GM21576 (cell line): ENCODE results near the gene CTBP2.

ENCODE experiments used
- ATAC-seq: cut with Tn5 transposase; IDR thresholded peaks from one replicate; pipeline ENCODE4 v1.9.1; 2021; ENCODE audit warnings: mild to moderate bottlenecking, moderate library complexity; ENCODE audit not compliant: unreplicated experiment

The CTBP2 gene

DNA sequence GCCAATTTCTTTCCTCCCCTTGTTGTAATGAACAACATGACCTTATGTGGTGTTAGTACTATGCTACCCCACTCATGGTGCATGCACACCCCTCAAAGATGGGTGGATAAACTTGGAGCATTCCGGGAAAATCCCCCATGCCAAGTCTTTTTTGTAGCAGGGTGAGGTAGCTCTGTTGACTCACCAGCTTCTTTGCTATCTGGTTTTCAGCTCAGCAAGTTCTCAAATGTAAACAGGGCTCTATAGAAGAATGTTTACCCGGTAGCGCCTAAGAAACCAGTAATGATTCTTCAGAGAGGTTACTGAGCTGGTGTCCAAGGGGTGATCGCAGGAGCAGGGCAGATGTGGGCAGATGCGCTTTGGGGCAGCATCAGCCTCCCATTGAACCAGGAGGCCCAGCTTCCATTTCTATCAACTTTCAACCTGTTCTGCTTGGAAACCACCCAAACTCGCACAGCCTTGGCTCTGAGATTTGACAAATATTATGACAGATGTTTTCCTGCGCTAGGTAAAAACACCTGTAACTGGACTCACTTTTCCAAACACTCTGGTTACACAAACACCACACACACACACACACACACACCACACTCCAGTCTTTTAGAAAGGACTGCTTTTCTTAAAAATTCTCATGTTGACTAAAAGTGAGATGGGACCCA is 130.7 kb downstream of the CTBP2 start:
- ATAC-seq = no peak

DNA sequence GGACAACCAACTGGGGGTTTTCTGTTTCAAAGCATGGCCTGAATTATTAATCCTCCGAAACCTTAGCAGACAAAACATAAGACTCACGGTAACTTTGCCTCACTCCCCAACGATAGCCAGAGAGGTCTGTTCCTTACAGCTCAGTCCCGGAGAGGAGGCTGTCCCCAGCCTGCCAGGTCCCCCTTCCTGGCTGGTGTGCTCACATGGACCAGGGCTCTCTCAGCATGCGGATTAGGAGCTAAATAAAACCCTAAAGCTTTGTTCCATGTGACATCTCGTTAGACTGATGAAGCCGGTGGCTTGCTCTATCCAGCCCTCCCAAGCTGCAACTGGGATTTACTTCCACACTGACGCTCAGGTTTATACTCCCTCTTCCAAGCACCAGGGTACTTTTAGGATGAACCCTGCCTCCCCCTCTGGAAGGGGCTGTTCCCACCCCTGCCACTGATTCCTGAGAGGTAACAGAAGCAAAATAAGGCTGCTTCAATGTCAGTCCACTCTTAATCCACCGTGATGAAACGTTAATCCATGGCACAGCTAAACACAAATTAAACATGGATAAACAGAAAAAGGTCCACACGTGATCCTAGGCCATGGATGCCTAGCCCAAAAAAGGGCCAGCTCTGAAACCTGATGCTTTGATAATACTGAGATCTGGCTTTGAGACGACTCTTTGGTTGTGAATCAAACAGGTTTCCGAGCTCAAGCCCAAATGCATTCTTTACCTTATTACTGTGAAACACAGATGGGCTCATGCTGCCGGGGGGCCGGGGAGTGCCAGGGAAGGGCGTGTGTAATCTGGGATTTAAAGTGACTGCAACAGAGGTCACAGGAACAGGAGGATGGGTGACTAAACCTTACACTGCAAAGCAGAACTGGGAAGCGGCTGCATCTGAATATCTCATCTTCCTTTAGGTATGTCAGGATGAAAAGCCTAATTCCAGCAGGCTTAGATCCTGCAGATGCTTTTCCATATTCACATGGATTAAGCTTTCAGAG is 132.2 kb downstream of the CTBP2 start:
- no peak for ATAC-seq

DNA sequence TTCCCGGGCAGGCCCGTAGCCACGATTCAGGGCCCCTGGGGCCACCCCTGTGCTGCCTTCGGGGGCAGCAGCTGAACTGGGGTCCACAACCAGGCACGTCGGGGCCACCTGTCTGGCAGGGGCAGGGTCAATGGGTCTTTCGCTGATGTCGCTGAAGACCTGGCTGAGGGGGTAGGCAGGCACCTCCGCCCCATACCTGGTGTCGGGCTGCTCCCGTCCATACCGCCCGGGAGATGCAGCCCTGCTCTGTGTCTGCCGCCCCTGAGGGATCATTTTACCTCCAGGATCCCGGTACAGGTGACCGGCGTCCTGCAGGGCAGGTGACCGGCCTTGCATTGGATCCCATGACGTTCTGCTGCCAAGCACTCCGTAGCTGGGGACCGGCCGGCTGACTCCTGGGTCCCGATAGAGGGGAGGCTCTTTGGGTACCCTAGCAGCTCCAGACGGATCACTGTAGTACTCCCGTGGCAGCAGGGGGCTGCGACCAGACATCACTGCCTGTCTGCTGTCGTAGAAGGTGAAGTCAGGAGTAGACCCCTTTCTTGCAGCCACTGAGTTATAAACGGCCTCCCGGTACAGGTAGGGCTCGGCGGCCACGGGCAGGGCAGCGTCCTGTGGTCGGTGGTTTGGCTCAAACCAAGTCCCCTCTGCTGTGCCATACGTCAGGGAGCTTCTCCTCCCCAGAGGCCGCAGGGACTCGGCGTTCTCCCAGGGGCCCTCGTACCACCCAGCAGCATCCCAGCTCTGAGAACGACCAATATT is 133.2 kb downstream of the CTBP2 start:
- ATAC-seq = no peak

DNA sequence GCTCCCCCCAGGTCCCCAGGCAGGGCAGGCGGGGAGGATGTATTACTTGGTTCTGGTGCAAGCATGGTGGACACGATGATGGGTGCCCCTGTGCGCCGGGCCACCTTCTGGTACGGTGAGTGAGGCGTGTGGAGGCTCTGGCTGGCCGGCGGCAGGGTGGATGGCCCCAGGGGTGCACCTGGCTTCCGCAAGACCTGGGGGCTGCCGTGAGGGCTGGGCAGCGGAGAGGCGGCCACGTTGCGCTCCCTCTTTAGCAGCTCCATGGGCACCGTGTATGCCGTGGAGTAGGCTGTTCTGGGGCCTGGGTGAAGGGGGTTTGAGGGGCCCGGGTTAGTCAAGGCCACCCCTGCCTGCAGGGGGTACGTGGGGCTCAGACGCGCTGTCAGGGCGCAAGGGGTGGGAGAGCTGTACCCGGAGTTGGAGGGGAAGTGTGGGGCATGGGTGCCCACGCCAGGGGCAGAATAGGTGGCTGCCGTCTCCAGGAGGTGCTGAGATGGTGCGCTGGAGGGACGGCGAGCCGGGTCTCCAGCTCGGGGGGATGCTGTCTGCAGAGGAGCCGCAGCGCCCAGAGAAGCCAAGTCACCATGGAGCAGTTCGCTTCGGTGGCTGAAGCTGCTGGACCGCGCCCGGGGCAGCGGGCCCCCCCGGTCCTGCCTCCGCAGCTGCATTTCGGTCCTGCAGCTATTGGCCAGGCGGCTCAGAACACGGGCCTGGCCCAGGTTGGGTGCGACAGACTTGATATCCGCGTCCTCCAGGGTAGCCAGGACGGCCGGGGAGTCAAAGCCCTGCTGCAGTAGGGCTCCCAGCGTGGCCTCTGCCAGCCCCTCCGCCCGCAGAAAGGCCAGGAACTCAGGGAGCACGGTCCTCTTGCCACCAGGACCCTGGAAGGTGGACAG is 134.1 kb downstream of the CTBP2 start:
- no peak for ATAC-seq

DNA sequence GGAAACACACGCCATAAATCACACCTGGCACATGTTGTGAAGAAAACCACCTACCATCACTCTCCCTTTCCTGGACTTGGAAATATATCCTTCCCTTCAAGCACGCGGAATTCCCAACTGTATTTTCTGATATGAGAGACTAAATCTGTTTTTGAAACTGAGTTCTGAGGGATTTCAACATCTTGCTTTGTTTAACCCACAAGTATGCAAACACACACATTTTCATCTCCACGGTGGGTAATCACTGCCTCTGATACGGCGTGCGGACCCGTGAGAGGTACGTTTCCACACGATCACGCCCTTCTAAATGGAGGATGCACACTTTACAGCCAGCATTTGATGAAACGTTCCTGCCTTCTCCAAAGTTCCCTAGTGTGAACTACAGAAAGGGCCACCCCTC is 135.0 kb downstream of the CTBP2 start:
- no peak for ATAC-seq

DNA sequence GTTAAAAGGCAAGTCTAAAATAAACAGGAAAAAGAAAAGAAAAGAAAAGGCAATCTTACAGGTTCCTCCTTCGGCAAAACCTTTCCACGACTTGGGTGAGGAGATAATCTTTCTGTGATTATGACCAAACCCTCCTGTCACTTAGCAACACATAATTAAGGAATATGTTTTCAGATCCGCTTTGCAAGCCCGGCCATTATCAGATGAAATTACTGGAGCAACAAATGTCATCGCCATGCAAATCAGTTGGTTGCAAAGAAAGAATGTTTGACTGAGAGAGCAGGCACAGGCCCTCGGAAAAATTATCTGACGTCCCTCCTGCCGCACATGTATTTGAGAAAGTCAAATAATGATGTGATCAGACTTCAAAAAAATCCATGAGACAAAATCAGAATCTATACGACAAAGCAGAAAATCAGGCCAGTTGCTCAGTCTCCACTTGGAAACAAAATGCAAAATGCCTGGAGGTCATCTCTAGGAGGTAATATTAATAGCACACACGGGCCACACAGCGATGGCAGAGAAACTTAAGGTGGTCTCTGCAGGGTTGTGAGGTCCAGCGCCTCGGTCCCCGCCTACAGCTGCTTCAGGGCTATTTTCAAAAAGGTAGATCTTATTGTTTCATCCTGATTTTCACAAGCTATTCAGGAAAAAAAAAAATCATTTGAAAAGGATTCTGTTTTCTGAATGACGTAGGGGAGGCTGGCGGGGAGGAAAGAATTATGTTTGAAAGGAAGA is 135.7 kb downstream of the CTBP2 start:
- no peak for ATAC-seq

DNA sequence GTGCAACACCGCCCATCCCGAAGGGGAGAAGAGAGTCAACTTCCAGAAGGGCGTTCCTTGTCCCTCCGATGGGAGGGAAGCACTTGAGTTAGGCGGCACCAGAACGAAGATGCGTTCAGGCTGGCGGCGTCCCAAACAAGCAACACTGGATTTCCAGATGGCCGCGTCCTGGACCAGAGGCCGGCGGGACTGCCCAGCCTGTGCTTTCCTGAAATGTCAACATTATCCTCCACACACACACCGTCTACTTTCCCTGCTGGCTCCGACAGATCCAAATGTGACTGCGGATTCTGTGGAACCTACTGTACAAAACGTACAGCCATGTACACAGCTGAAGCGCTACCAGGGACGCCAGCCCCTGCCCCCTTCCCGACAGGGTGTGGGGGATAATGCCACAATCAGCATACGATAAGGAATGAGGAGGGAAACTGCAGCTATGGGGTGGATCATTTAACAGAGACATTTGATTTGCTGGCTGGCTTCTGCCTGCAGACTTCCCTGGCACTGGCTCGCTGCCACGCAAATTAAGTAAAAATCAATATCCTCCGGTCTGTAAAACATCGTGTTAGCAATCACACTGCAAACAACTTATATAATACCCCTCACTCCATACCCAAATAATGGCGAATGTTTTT is 136.4 kb downstream of the CTBP2 start:
- ATAC-seq = no peak

DNA sequence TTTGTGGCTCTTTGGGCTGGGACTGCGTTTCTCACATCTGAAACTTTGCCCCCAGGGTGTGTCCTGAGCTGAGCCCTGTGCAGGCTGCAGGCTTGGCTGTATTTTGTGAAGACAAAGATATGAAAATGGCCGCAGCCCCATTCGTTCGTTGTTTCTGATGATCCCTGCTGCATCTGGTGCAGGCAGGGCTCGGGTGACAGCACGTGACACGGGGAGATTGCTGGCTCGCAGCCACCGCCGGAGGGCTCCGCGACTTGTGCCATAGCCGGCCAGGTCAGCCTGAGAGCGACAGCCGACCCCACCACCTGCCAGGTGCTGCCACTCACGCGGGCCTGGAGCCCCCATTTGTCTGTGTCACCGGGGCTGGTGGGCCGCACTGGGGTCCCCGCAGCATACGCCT is 137.1 kb downstream of the CTBP2 start:
- ATAC-seq = no peak

DNA sequence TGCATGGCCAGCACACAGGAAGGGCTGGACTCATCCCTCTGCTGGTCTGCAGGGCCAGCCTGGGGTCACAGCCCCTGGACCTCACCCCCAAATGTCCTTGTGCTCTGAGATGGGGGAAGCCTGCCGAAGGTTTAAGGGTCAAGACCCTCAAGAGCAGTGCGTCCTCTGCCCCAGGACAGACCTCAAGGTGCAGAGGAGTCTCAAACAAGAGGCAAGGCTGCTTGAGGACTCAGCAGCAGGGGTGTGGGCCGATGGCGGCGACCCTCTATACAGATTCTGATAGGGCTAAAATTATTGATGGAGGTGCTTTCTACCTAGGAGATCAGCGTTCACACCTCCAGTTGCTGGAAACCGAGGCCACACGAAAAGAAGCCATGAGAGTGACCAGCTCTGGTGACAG is 137.7 kb downstream of the CTBP2 start:
- ATAC-seq = no peak

DNA sequence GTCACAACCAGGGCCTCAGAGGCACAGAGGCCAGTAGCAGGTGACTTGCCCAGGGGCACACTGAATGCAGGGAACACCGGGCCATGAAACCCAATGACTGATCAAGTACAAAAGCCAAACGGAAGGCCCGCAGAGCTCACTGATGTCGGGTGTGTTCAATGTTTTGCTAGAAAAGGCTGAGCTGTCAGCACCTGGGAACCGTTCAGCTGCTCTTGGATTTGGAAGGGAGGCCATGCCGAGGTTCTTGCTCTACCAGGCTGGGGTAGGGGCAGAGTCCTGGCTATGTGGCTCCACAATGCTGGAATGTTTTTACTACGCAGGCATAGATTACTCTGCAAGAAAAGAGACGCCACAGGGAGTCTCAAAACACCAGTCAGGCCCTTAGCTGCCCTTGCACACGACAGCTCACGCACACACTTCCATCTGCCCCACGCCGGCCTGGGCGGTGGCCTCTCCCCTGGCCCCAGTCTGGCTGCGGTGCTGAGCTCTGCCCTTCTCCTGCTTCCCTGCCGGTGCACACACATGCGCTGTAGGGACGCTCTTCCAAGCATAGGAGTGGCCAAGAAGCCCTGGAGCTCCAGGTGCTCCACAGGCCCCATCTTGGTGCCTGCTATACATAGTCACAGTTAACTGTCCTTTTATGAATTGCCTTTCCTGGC is 138.5 kb downstream of the CTBP2 start:
- no peak for ATAC-seq

DNA sequence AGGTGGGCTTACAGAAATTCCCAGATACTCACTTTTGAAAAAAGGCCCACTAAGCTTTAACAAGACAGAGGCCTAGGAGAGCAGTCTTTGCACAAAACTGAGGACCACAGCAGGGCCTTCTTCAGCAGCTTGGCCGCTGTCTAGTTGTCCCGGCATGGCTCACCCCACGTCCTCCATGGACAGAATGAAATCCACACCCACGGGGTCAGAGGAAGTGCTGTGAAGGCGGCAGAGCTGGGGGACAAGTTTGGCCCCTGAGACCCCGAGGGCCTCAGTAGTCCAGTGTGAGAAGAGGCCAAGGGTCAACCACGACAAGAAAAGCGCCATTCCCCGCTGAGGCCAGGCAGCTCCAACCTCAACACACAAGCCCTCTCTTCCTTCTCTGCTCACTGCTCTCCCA is 139.5 kb downstream of the CTBP2 start:
- no peak for ATAC-seq

DNA sequence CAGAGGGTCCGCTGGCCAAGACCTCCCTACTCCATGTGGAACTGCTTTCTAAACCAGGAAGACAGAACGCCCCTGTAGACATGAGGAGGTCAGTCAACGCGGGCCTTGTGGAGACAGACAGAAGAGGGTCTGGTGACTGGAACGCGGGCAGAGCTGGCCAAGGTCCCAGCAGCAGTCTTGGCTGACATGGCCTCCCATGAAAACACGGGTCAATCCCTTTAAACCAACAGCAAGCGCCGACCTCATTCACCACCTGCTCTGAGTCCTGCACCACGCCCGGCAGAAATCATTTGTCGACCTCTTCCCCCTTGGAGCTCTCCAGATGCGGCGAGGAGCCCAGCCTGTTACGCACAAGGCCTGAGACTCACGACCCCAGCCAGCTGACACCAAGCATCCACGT is 140.0 kb downstream of the CTBP2 start:
- no peak for ATAC-seq

DNA sequence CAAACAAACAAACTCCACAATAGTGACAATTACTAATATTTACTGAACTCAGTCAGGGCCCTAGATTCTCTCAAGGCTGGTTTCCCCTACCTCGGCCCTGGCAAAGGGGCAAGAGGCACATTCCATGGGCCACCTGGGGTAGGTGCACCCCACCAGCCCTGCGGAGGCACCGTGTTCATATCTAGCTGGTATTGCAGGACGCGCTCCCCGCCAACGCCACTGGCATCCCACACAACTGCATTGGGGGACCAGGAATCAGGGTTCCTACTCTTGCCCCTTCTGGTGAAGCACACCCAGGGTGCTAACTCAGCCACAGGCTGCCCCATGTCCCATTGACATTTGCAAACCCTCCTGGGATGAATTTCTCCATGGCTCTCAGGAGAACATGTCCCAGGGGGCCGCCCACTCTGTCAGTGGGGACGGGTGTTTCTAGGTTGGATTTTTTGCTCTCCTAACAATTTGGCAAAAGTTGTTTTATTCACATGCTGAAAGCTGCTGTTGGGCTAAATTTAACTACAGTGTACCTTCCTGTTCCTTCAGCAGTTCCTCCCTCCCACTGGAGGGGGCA is 141.7 kb downstream of the CTBP2 start:
- ATAC-seq = no peak

DNA sequence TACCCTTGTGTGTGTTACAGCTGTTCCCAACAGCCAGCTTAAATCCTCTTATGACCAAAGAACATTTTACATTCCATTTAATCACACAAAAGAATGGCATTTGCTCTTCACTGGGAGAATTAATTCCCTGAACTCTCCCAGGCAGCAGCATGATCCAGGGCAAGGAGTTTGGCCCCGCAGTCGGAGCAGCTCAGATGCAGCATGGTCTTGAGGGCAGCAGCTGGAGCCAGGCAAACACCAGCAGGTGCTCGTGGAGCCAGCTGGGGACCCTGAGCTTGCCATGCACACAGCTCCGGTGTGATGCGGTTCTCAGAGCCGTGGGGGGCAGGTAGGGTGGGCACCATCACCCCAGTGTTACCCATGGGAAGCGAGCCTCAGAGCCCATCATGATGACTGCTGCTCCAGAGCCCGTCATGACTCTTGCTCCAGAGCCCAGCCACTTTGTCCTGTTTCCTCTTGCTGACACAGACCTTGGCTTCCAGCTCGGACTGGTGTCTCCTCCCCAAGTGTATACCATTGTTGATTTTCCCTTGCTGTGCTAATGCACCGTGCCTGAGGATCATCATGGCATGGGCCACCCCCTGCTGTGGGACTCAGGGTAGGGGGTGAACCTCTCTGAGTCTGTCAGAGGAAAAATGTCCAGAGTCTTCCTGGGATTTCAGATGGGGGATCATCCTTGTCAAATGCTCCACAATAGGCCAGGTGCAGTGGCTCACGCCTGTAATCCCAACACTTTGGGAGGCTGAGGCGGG is 142.6 kb downstream of the CTBP2 start:
- no peak for ATAC-seq

DNA sequence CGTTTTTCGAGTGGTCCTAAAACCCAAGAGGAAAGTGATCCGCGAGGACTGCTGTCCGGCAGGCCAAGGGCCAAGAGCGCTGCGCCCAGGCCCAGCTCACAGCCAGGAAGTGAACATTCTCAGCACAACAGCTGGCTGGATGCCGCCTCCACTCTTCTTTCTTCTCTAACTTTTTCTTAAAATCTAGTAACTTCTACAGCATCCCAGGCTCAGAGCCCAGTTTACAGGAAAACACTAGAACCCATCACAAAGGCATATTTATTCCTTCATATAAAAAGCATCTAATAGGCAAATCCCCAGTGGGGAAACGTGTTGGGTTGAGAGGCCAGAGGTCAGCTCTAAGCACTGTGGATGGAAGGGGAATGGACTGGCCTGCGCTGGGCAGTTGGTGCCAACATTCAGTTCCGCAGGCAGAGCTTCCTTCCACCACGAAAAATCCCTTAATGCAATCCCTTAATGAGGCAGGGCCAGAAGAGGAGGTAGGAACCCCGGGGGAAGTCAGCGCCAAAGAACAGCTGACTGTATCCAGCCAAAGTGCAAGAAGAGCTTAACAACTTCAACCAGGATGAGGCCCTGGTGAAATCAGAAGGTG is 143.7 kb downstream of the CTBP2 start:
- no peak for ATAC-seq

DNA sequence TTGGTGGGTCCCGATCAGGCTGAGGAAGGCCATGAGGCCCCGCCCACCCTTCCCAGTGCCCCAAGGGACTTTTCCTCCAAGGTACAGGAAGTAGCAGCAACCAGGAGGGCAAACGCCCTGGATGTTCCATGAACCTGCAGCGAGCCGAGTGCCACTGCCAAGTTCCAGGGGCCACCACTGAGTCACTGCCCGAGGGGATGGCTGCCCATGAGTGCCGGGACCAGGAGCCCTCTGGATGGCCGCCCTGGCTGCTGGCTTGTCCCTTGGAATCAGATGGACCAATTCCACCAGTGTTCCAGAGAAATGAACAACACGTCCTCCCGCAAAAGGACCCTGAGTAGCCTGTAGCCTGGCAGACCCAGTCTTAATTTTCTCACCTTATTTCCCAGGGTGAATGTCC is 144.2 kb downstream of the CTBP2 start:
- ATAC-seq = no peak

DNA sequence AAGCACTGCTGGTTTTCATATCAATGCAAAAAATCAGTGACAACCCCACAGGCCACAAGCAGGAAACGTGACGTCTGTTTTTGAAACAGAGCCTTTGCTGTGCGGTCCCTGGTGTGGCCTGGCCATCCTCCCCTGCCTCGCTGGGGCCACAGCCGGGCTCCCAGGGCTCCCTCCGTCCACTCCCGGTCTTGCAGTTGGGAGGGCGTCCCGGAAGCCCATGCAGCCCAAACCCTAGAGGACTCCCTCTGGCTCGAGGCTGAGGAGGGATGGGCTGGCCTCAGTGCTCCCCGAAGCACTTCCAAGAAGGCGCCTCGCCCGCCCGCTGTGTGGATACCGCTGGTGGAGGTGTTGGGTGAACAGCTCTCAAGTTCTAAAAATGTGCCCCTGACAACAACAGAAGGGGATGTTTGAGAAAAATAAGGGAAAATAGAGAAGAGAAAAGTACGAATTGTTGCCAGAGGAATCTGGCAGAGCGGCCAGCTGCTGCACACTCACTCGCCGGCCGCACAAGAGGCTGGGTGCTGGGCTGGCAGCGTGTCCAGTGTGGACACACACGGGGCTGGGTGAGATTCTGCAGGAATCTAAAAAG is 144.9 kb downstream of the CTBP2 start:
- ATAC-seq = no peak
